ENCODE data around the gene FAM13C. TPM values are rescaled to one million over a fixed set of nuclear protein-coding genes. Genes with fewer than 3 reads are reported as not detected.

The FAM13C gene
- total RNA-seq, 1 experiment from 2014 or later, result 0.18 TPM

DNA sequence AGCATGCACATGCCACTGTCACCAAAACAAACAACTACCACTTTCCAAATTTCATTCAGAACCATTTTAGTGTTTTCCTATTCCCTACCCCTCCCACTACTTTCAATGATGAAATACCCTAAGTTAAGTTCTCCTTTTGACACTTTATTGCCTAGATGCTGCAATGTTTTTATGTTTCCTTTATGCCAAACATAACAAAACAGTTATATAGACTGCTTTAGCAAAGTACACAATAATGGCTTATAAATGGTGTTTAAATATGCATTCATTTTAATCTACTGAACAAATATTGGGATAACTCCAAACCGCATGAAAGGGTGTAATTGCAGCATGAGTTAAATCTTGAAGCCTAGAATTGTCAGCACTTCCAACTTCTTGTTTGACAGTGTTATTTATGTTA is 116.7 kb downstream of the FAM13C start:
- peaks cover 57% of the 10 kb centered on the region for H3K36me3 Mint-ChIP-seq (ENCODE audit: insufficient read depth, unreplicated experiment)
- no peaks in the 10 kb centered on the region for H3K9me3 ChIP-seq
- ChIA-PET POLR2A (no interaction called here), CTCF (no interaction called here)
- intact Hi-C loops (cut with micrococcal nuclease; ENCODE audit: unreplicated experiment), result loop anchor here (10.0 kb wide), 1 partner anchor 569 kb away; no protein-coding TSS in a partner anchor
- peaks cover 13% of the 10 kb centered on the region for H3K4me1 Mint-ChIP-seq (ENCODE audit: low read depth, unreplicated experiment)
- no peak overlapping the region for H3K4me3 ChIP-seq (ENCODE audit: low read depth, low read length)
- no peak overlapping the region for H3K4me3 Mint-ChIP-seq (ENCODE audit: unreplicated experiment)
- no peaks in the 10 kb centered on the region for H3K27me3 ChIP-seq (replicated peaks; ENCODE audit: control insufficient read depth, insufficient read depth, low read length)
- no peaks in the 10 kb centered on the region for H3K4me1 ChIP-seq
- no peak for DNase-seq
- BruUV-seq (replicated peaks), result TSS peak; percentile 16
- H3K27me3 Mint-ChIP-seq (ENCODE audit: insufficient read depth, unreplicated experiment), result no peaks in the 10 kb centered on the region
- no peaks in the 10 kb centered on the region for H3K9me3 Mint-ChIP-seq (ENCODE audit: unreplicated experiment)
- H3K27ac Mint-ChIP-seq (ENCODE audit: unreplicated experiment), result no peak overlapping the region
- TF ChIP-seq, protein P1, sequence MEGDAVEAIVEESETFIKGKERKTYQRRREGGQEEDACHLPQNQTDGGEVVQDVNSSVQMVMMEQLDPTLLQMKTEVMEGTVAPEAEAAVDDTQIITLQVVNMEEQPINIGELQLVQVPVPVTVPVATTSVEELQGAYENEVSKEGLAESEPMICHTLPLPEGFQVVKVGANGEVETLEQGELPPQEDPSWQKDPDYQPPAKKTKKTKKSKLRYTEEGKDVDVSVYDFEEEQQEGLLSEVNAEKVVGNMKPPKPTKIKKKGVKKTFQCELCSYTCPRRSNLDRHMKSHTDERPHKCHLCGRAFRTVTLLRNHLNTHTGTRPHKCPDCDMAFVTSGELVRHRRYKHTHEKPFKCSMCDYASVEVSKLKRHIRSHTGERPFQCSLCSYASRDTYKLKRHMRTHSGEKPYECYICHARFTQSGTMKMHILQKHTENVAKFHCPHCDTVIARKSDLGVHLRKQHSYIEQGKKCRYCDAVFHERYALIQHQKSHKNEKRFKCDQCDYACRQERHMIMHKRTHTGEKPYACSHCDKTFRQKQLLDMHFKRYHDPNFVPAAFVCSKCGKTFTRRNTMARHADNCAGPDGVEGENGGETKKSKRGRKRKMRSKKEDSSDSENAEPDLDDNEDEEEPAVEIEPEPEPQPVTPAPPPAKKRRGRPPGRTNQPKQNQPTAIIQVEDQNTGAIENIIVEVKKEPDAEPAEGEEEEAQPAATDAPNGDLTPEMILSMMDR (IDR thresholded peaks at IDR 0.05; ENCODE audit: insufficient read depth in 1 of 2, low read depth in 1 of 2, low read length in 1 of 2, severe bottlenecking in 1 of 2, unreplicated experiment in 1 of 2), result no peak
- peaks cover 7% of the 10 kb centered on the region; the same call in 1 of the 2 replicates for H3K36me3 ChIP-seq (ENCODE audit: control insufficient read depth, insufficient read depth, low read length)

DNA sequence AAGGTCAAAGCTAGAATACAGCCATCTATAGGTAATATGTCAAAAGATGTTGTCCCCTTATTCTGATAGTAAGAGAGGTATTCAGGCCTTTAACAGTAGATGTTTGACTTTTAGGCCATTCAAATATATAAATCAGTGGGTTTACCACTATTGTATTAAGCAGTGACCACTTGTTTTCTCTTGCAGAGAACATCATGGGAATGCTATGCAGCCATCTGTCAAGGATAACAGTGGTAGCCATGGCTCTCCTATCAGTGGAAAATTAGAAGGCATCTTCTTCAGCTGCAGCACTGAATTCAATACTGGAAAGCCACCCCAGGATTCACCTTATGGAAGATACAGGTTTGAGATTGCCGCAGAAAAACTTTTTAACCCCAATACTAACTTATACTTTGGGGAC is 117.5 kb downstream of the FAM13C start:
- Mint-ChIP-seq H3K27me3 (ENCODE audit: insufficient read depth, unreplicated experiment) (no peaks in the 10 kb centered on the region), H3K4me3 (ENCODE audit: unreplicated experiment) (no peak overlapping the region), H3K27ac (ENCODE audit: unreplicated experiment) (no peak overlapping the region), H3K4me1 (ENCODE audit: low read depth, unreplicated experiment) (peaks cover 13% of the 10 kb centered on the region), H3K36me3 (ENCODE audit: insufficient read depth, unreplicated experiment) (peaks cover 57% of the 10 kb centered on the region), H3K9me3 (ENCODE audit: unreplicated experiment) (no peaks in the 10 kb centered on the region)
- Histone ChIP-seq H3K36me3 (ENCODE audit: control insufficient read depth, insufficient read depth, low read length) (peaks cover 7% of the 10 kb centered on the region; the same call in 1 of the 2 replicates), H3K4me1 (no peaks in the 10 kb centered on the region), H3K27me3 (replicated peaks; ENCODE audit: control insufficient read depth, insufficient read depth, low read length) (no peaks in the 10 kb centered on the region), H3K4me3 (ENCODE audit: low read depth, low read length) (no peak overlapping the region), H3K9me3 (no peaks in the 10 kb centered on the region)
- POLR2A ChIA-PET, result no interaction called here
- no TSS peak for BruUV-seq (replicated peaks)
- CTCF ChIA-PET, result no interaction called here
- DNase-seq, result no peak
- TF ChIP-seq, protein P1 (IDR thresholded peaks at IDR 0.05; ENCODE audit: insufficient read depth in 1 of 2, low read depth in 1 of 2, low read length in 1 of 2, severe bottlenecking in 1 of 2, unreplicated experiment in 1 of 2), result no peak
- intact Hi-C loops (cut with micrococcal nuclease; ENCODE audit: unreplicated experiment), result loop anchor here (5.0 to 10.0 kb wide), 2 partner anchors 117 to 570 kb away; partner anchors contain the start of gene FAM13C

DNA sequence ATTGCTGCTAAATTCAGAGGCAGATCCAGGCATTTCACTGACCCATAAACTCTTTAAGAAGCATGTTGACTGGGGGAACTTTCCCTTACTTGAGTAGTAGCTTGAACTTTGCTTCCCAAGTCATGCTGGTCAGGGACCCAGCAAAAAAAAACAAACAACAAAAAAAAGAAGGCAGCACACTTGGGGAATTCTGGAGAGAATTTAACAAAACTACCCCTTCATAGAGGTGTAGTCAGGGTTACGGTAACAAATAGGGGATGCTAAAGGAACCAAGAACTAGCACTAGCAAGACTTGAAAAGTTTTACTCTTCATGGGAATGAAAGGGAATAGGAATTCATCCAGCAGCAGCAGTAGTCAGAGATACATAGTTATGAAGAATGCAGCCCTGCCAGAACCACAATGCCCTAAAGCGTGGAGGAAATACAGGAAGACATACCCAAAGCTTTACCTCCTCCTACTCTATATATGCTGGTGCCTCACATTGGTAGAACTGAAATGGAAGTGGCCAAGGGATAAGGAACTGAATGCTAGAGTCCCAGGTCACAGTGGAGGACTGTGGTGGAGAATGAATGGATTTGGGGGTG is 118.6 kb downstream of the FAM13C start:
- peaks cover 65% of the 10 kb centered on the region for H3K36me3 Mint-ChIP-seq (ENCODE audit: insufficient read depth, unreplicated experiment)
- DNase-seq, result no peak
- Histone ChIP-seq H3K9me3 (no peaks in the 10 kb centered on the region; the same call in 1 of the 2 replicates), H3K27me3 (replicated peaks; ENCODE audit: control insufficient read depth, insufficient read depth, low read length) (no peaks in the 10 kb centered on the region), H3K4me1 (no peaks in the 10 kb centered on the region), H3K36me3 (ENCODE audit: control insufficient read depth, insufficient read depth, low read length) (peaks cover 10% of the 10 kb centered on the region; the same call in 1 of the 2 replicates), H3K4me3 (ENCODE audit: low read depth, low read length) (no peak overlapping the region)
- intact Hi-C loops (cut with micrococcal nuclease; ENCODE audit: unreplicated experiment), result loop anchor here (5.0 to 10.0 kb wide), 2 partner anchors 119 to 571 kb away; partner anchors contain the start of gene FAM13C
- CTCF ChIA-PET, result no interaction called here
- no peak overlapping the region for H3K4me3 Mint-ChIP-seq (ENCODE audit: unreplicated experiment)
- H3K27ac Mint-ChIP-seq (ENCODE audit: unreplicated experiment), result no peak overlapping the region
- no TSS peak for BruUV-seq (replicated peaks)
- H3K9me3 Mint-ChIP-seq (ENCODE audit: unreplicated experiment), result peaks cover 8% of the 10 kb centered on the region
- H3K4me1 Mint-ChIP-seq (ENCODE audit: low read depth, unreplicated experiment), result peaks cover 13% of the 10 kb centered on the region
- TF ChIP-seq, protein P1 (IDR thresholded peaks at IDR 0.05; ENCODE audit: insufficient read depth in 1 of 2, low read depth in 1 of 2, low read length in 1 of 2, severe bottlenecking in 1 of 2, unreplicated experiment in 1 of 2), result no peak
- no peaks in the 10 kb centered on the region for H3K27me3 Mint-ChIP-seq (ENCODE audit: insufficient read depth, unreplicated experiment)
- POLR2A ChIA-PET, result no interaction called here
